ENCODE data around the gene TXNRD1.
"Not testable (repeated sequence)": the region's sequence is repeated elsewhere in the genome, so short reads cannot be mapped to it uniquely, and the experiment has no call there.

TXNRD1 gene

DNA sequence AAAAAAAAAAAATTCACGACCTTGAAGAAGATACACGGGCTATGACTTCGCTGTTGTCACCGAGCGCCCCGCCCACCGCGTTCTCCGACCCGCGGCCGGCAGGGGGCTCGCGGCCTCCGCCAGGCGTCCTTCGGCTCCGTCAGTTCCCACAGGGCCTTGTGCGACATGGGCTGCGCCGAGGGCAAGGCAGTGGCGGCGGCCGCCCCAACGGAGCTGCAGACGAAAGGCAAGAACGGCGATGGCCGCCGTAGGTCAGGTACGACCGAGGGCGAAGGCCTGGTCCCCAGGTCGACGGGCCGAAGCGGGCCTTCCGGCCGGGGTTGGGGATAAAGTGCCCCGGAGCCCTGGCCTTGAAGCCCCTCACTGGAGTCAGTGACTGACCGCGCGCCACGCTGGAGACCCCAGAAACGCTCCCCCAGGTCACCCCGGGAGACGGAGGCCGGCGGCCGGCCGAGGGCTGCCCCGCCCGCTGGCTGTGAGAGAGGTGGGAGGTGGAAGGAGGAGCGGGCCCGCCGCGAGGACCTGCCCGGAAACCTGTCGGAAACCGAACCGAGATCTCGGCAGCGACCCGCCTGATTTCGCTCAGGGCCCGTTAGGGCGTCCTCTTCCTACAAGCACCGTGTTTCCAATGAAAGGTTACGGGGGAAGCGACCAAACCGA is at the start of gene TXNRD1:
Gene TXNRD1, plus strand, starts transcription at position 142 of the 660 bp plus-strand sequence. Its CDS starts 24 bp downstream, at position 166.
- DNase-seq (ENCODE audit: low read depth in 2 of 2): peak; percentile 78

DNA sequence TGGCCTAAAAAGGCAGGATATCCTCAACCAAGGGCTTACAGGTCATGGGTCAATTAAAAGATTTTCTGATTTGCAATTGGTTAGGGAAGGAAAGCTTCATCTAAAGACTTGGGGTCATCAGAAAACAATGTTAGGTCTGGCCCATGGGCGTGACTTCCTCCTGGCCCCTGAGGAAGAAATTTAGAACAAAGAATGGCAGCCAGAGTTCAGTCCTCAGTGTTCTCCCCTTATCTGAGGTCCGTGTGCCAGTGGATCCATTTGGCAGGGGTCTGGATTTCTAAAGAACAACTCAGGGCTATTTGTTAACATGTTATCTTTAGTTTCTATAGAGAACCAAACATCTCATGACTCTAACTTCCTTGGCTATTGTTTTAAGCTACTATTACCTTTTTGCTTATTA is 49.8 kb upstream of the TXNRD1 start:
- DNase-seq (ENCODE audit: low read depth in 2 of 2): no peak

DNA sequence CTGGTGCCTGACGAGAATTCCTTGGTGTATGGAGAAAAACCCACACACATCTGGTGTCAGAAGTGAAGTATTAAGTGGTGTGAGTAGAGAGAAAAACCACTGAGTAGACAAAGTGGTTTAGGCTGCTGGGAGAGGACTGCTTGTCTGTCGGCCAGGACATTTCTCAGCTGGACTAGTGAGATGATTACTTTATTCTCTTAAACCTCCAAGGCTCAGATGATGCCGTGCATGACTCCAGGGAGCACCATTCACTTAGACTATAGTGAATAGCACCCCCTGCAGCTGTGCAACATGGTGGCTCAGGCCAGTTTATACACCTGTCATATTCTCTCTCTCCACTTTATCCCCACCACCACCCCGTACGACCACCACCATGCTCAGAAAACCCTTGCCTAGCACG is 49.1 kb upstream of the TXNRD1 start:
- DNase-seq (ENCODE audit: low read depth in 2 of 2): no peak

DNA sequence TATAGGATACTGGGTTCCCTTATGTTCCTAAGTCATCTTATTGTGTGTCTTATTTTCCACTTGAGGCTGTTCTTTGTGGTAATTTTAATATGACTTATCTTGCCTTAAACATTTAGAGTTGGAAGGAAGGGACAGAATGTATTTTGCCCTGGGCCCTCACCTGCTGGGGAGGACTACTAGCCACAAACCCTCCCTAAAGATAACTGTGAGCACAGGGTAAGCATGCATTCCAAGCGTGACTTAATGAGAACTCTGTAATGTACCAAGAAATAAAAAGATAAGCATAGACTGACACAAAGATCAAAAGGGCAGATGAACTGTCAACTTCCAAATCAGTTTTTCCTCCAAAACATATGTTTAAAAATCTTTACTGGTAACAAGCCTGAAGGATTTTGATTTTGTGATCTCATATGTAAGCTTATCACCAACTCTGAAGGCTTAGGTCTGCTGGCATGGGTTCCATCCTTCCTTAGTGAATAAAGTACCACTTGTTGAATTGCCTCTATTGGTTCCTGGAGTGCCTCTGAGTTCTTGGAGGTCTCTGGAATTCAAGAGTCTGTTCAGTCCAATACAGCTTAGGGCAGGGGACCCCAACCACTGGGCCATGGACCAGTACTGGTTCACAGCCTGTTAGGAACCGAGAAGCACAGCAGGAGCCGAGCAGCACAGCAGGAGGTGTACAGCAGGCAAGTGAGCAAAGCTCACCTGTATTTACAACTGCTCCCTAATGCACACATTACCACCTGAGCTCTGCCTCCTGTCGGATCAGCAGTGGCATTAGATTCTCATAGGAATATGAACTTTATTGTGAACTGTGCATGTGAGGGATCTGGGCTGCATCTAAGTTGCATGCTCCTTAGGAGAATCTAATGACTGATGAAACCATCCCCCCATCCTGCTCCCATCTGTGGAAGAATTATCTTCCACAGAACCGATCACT is 47.8 kb upstream of the TXNRD1 start:
- no peak for DNase-seq (ENCODE audit: low read depth in 2 of 2)

DNA sequence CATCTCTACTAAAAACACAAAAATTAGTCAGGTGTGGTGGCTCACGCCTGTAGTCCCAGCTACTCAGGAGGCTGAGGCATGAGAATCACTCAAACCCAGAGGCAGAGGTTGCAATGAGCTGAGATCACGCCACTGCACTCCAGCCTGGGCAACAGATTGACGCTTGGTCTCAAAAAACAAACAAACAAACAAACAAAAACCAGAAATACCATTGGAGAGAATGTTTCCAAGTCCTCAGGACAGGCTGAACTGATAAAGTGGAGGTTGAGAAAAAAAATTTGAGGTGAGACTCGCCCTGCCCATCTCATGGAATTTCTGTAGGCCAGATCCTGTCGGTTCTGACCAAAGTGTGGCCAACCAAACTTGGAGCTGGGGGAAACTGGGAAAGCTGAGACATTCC is 47.0 kb upstream of the TXNRD1 start:
- no peak for DNase-seq (ENCODE audit: low read depth in 2 of 2)

DNA sequence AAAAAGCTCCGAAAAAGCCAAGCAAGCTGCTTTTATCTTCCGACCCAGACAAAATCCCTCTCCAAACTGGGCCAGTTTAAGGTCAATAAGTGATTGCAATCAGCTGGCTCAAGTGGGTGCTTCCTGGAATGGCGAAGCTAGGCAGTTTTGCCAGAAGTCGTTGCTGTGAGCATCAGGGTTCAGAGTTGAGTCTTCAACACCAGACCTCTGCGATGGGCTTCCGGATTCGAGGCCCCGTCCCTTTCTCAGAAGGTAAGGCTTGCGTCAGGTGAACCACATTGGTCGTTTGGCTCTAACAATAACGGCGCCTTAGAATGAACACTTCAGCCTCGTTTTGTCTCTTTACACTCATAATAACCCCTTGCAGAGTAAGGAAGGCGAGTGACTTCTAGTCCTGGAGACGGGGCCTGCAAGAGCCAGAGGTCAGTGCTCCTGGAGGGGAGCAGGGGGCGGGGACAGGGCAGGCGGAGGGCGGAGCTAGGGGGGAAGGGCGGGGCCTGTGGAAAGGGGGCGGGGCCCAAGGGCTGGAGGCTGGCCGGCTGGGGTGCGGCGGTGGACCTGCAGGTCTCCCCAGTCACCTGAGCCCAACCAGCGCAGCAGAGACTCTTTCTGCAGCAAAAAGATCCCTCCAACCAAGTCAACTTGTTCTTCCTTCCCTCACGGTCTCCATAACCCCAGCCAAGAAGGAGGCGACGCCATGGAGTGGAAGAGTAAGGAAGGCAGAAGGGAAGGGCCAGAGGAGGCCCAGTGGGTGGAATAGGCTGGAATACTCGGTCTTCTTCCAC is 43.6 kb upstream of the TXNRD1 start:
- no peak for DNase-seq (ENCODE audit: low read depth in 2 of 2)

DNA sequence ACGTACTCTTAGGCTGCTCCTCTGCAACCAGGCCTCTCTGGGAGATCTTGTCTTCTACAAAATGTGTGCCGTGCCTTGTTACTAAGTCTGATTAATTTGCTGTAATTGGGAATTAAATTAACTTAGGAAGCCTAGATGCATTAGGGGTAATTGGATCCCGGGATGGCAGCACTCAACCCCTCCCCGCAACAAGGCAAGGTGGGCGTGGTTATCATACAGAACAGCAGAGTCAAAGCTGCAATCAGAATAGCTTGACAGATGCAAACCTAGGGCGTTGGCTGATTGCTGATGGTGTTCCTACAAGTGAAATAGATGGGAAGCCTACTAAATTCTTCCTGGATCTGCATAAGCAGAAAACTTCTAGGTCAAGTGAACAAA is 43.0 kb upstream of the TXNRD1 start:
- DNase-seq (ENCODE audit: low read depth in 2 of 2): no peak

DNA sequence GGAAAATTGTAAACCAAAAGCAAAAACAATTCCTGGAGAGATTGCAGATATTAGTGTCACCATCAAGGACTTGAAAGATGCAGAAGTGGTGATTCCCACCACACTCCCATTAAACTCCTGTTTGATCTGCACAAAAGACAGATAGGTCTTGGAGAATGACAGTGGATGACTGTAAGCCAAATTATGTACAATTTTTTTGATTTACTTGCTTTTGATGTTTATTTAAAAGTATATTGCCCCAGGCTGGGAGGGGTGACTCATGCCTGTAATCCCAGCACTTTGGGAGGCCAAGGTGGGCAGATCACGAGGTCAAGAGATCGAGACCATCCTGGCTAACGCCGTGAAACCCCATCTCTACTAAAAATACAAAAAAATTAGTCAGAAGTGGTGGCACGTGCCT is 41.8 kb upstream of the TXNRD1 start:
- not testable (repeated sequence) for DNase-seq (ENCODE audit: low read depth in 2 of 2)

DNA sequence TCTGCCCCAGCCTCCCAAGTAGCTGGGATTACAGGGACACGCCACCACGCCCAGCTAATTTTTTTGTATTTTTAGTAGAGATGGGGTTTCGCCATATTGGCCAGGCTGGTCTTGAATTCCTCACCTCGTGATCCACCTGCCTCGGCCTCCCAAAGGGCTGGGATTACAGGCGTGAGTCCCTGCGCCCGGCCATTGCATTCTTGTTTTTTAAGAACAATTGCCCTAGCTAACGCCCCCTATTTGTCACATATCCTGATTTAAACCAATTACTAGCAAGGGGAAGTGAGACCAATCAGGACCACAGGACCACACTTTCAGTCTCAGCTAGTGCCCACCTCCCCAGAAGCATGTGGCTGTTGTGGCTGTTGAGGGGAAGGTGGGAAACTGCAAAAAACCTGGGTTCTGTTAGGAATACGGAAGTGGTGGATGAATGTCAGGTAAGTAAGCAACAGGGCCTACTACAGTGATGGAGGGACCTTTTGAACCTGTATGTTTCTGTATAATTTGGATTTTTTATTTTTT is 39.8 kb upstream of the TXNRD1 start:
- no peak for DNase-seq (ENCODE audit: low read depth in 2 of 2)

DNA sequence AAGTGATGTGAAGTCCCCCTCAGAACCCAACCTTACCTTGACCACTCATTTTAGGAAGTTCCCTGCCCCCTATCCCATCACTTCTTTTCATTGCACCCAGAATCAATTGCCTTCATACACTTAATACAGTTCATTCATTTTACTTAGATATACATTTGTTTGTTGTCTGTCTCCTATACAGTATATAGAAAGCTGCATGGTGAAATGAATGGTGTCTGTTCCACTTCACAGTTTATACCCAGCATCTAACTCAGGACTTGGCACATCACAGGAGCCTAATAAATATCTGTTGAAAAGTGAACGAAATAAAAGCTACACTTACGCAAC is 38.3 kb upstream of the TXNRD1 start:
- DNase-seq (ENCODE audit: low read depth in 2 of 2): no peak

DNA sequence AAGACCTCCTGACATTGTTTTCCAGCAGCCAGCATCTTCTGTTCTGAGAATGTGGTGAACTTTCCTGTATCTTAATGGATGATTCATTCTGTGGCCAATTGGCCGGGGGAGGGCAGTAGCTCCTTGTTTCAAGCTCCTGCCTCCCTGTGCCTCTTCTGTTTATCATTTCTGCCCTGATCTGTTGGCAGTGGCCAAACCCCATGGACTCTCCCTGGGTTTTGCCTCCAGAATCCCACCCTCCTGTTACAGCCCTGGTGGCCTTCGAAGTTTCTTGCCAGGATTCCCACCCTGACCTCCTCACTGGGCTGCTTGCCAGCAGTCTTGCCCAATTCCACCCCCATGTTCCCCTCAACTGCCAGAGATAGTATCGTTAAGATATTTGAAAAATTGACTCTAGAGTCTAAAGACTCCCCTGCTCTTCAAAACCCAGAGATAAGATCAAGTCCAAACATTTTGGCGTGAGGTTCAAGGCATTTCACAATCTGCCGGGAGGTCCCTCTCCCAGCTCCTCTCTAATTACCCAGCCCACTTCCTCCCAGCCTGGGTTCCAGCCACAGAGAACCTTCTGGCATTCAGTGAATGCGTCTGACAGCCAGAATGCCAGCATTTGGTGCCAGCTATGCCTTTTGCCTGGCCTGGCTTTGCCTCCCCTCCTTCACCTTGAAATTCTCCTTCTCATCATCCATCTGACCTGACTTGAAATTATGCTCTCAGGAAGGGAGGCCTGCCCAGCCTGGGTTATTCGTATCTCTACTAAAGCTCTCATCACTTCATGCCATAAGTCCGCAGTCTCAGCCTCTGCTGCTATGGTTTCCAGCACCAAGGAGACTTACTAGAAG is 37.7 kb upstream of the TXNRD1 start:
- no peak for DNase-seq (ENCODE audit: low read depth in 2 of 2)

DNA sequence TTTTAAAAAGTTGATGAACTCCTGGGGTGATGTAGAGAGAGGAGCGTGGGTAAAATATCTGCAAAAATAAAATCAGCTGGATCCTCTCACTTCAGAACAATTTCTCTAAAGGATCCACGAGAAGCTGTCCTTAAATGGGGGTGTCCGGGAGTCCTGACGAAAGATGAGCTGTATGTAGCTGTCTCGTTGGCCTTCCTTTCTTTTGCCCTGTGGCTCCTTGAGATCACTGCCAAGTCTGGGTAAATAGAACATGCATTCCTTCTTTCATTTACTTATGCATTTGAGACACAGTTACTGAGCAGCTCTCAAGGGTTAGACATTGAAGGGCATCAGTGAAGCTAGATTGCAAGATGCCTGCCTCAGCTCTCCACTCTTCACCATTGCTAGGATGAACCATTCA is 35.2 kb upstream of the TXNRD1 start:
- DNase-seq (ENCODE audit: low read depth in 2 of 2): no peak

DNA sequence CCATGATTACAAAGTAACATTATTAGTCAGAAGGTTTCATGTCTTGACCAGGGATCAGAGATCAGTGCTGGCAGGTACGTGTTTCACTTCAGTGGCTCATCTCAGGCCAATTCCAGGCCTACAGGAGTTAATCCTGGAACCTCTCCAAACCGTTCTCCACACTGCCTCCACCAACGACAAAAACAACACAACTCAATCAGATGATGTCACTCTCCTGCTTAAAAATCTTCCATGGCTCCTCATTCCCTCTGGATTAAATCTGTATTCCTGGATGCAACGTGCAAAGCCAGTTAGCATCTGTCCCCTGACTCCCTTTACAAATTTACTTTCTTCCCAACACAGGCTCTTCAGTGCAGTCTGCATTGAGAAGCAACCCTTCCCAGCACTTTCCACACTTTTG is 34.3 kb upstream of the TXNRD1 start:
- no peak for DNase-seq (ENCODE audit: low read depth in 2 of 2)

DNA sequence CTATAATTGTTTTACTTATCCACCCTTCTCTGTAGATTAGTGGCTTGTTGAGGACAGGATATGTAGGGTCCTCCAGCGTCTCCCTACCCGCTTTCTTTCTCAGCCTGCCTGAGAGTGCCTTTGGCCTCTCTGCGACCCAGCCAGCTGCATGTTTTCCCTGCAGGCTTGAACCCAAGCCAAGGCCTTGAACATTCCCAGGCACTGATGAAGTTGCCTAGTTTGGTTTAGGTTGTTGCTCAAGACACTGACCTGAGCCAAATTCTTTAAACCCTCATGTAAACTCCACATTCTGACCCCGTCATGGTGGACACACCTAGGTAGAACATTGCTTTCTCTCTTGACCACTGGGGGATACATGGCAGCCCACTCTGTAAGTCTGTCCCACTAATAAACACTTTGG is 33.4 kb upstream of the TXNRD1 start:
- DNase-seq (ENCODE audit: low read depth in 2 of 2): no peak

DNA sequence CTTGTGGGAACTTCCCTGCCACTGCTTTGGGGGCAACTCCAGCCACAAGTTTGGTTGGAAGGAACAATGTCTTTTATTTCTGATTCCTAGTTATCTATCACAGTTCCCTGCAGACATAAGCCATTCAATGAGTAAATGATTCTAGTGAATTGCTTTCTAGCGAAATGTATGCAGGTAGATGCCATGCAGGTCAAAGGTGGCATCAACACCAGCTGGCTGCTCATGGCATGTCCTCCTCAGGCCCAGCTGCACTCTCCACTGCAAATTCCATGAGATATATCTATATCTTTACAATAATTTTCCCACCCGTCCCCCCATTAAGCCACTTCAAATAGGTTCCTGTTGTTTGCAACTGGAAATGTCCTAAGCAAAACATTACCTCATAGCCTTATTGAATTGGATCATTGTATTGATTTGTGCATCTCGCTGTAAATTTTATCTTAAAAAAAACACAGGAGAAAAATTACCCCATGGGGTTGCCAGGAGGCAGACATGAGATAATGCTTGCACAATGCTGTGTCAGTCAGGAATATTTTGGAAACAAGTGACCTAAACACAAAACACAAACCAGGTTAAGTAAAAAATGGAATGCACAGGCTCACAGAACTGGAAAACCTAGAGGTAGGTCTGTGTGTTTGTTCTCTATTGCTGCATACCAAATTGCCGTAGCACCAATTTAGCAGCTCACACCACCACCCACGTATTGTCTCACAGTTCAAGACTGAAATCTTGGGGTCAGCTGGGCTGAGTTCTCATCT is 32.8 kb upstream of the TXNRD1 start:
- DNase-seq (ENCODE audit: low read depth in 2 of 2): no peak

DNA sequence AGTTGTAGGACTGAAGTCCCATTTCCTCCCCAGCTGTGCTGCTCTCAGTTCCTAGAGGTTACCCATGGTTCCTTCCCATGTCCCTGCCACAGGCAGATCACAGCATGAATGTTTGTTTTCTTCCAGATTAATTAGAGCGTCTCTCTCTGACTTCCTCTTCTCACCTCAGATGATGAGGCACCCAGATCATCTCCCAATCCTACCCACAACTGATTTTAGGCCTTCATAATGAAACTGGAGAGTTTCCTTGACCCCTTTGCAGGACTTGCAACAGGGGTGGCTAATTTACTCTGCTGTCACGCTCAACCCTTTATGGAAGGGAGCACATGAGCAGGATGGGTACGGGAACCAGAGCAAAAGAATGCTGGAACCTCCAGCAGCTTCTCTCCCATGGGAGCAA is 32.1 kb upstream of the TXNRD1 start:
- DNase-seq (ENCODE audit: low read depth in 2 of 2): no peak

DNA sequence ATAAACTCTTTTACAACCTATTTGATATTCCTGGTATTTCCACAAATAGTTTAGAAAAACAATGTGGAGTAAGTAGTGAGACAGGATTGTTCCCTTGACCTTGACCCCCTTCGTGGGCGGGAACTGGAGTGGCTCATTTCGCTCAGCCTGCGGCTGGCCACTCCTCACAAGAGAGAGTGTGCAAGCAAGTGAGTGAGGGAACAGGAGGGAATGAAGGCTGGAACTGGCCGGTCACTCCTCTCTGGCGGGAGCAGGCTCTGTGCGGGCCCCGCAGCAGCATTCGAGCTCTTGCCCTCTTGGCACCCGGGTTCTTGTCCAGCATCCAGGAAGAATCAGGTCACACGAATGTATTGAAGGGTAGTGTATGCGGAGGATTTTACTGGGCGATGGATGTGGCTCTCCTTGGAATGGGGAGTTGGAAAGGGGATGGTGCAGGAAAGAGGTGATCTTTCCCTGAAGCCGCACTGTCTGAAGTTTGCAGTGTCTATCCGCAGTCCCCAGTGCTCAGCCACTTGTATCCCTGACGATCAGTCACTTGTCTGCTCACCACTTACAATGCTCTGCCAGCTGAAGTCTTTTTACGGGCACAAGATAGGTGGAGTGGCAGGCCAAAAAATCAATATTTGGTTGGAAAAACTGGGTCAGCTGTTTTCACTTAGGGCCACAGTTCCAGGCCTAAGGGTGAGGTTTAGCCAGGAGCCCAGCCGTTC is 28.0 kb upstream of the TXNRD1 start:
- no peak for DNase-seq (ENCODE audit: low read depth in 2 of 2)

DNA sequence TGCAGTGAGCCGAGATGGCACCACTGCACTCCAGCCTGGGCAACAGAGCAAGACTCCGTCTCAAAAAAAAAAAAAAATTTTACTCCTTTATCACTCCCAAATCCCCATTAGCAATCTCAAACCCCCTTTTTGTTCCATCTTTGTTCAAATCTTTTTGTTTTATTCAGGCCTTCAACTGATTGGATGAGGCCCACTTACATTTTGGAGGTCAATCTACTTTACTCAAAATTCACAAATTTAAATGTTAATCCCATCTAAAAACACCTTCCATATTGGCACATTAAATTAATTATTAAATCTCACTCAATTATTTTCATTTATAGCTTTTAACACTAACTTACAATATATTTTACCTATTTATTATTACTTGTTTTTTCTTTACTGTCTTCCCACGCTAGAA is 27.0 kb upstream of the TXNRD1 start:
- DNase-seq (ENCODE audit: low read depth in 2 of 2): no peak

DNA sequence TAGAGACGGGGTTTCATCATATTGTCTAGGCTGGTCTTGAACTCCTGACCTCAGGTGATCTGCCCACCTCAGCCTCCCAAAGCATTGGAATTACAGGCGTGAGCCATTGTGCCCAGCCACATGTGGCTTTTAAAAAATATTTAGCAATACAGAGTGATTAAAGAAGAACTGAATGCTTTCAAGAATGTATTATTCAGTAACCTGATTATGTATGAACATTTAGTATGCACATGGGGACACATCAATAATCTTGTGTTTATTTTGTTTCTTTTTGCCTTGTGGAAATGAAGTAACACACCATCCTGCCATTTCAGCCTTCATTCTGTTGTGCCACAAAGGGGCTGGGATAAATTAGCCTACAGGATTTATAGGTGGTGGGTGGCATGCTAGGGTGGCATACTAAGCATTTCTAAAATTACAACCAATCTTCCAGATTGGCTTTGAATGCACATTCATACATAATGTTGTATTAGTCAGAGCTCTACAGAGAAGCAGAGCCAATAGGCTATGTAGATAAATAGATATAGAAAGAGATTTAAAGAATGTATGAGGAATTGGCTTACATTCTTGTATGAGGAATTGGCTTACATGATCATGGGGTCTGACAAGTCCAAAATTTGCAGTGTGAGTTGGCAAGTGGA is 25.5 kb upstream of the TXNRD1 start:
- no peak for DNase-seq (ENCODE audit: low read depth in 2 of 2)

Data from stimulated activated CD4-positive, alpha-beta T cell treated with anti-CD3 and anti-CD28 coated beads, Interleukin-4, amount 100 ng/mL, for 48 hours (primary cell).